HepG2 (cell line): ENCODE data around the gene RGS19. TPM values are rescaled to one million over a fixed set of nuclear protein-coding genes. Genes with fewer than 3 reads are reported as not detected.

ENCODE experiments used
- FOXP1 ChIP-seq, 2 experiments: fragments of 450-650 bp in 1 of 2; IDR thresholded peaks; 2 replicates each; pipeline ENCODE4 v1.6.1; 2017 to 2018; ENCODE audit warnings: antibody characterized with exemption in 1 of 2
- GLMP ChIP-seq: sonication (generic); formaldehyde crosslinking; IDR thresholded peaks from 2 replicates; pipeline ENCODE4 v1.9.0; 2021; ENCODE audit warnings: missing genetic modification reagents, mild to moderate bottlenecking, borderline replicate concordance
- HMGXB3 ChIP-seq: sonication (generic); formaldehyde crosslinking; IDR thresholded peaks from 2 replicates; pipeline ENCODE4 v1.4.0; 2020; ENCODE audit warnings: missing genetic modification reagents, borderline replicate concordance
- MIER2 ChIP-seq: IDR thresholded peaks from 2 replicates; pipeline ENCODE4 v1.6.1; 2016; ENCODE audit warnings: missing biosample characterization, missing genetic modification reagents
- MZF1 ChIP-seq: sonication (generic); formaldehyde crosslinking; IDR thresholded peaks from 2 replicates; pipeline ENCODE4 v1.8.1; 2023; ENCODE audit warnings: mild to moderate bottlenecking, missing genetic modification reagents, borderline replicate concordance
- NFATC3 ChIP-seq: sonication (generic); formaldehyde crosslinking; IDR thresholded peaks from 2 replicates; pipeline ENCODE4 v1.5.1; 2020; ENCODE audit warnings: mild to moderate bottlenecking, missing genetic modification reagents
- PAF1 ChIP-seq: IDR thresholded peaks from 2 replicates; pipeline ENCODE4 v1.6.1; 2016; ENCODE audit warnings: missing genetic modification reagents, missing compliant biosample characterization
- POGZ ChIP-seq: sonication (generic); formaldehyde crosslinking; IDR thresholded peaks from 2 replicates; pipeline ENCODE4 v1.4.0; 2020; ENCODE audit warnings: mild to moderate bottlenecking, missing genetic modification reagents
- ZFYVE20 ChIP-seq: sonication (generic); formaldehyde crosslinking; IDR thresholded peaks from 2 replicates; pipeline ENCODE4 v1.8.0; 2023; ENCODE audit warnings: low read depth, mild to moderate bottlenecking, moderate library complexity, missing genetic modification reagents, borderline replicate concordance
- ZNF382 ChIP-seq: sonication (generic); formaldehyde crosslinking; IDR thresholded peaks from 2 replicates; pipeline ENCODE4 v1.5.0; 2020; ENCODE audit warnings: missing genetic modification reagents, mild to moderate bottlenecking, borderline replicate concordance
- ZNF414 ChIP-seq: sonication (generic); formaldehyde crosslinking; IDR thresholded peaks from 2 replicates; pipeline ENCODE4 v1.5.0; 2020; ENCODE audit warnings: missing genetic modification reagents
- ZNF496 ChIP-seq: sonication (generic); formaldehyde crosslinking; IDR thresholded peaks from 2 replicates; pipeline ENCODE4 v1.8.1; 2023; ENCODE audit warnings: mild to moderate bottlenecking, moderate library complexity, missing genetic modification reagents; ENCODE audit not compliant: insufficient replicate concordance
- ZNF512 ChIP-seq: sonication (generic); formaldehyde crosslinking; IDR thresholded peaks from 2 replicates; pipeline ENCODE4 v1.4.0; 2020; ENCODE audit warnings: mild to moderate bottlenecking, missing genetic modification reagents
- ZNF703 ChIP-seq: sonication (generic); formaldehyde crosslinking; IDR thresholded peaks from 2 replicates; pipeline ENCODE4 v1.5.1; 2020; ENCODE audit warnings: missing genetic modification reagents, mild to moderate bottlenecking, moderate library complexity, borderline replicate concordance
- ZNF770 ChIP-seq: sonication (generic); formaldehyde crosslinking; IDR thresholded peaks from 2 replicates; pipeline ENCODE4 v1.5.0; 2020; ENCODE audit warnings: mild to moderate bottlenecking, missing genetic modification reagents
- ZNF83 ChIP-seq: sonication (generic); formaldehyde crosslinking; IDR thresholded peaks from 2 replicates; pipeline ENCODE4 v1.4.0; 2020; ENCODE audit warnings: missing genetic modification reagents, mild to moderate bottlenecking, borderline replicate concordance
- ZSCAN22 ChIP-seq: sonication (generic); formaldehyde crosslinking; IDR thresholded peaks from 2 replicates; pipeline ENCODE4 v1.4.0; 2020; ENCODE audit warnings: mild to moderate bottlenecking, missing genetic modification reagents
- ZSCAN29 ChIP-seq: sonication (generic); formaldehyde crosslinking; conservative IDR thresholded peaks from 2 replicates; pipeline ENCODE4 v1.4.0; 2020; ENCODE audit warnings: mild to moderate bottlenecking, missing genetic modification reagents
- polyA plus RNA-seq, 8 experiments: library from polyadenylated mRNA; depleted of rRNA in 3 of 8; stranded (reverse) in 7 of 8; unstranded in 1 of 8; fragments of >200 nt; fragmentation: Illumina TruSeq in 4 of 8; extraction: Trizol in 4 of 8; gene quantifications; 2 replicates each; pipeline versions ENCODE4 v1.2.1 to v1.2.3, GENCODE V29; 2011 to 2016; ENCODE audit warnings: low read depth in 4 of 8, missing spikeins in 1 of 8, mixed read lengths in 1 of 8; ENCODE audit not compliant: insufficient read depth in 1 of 8
- total RNA-seq, 5 experiments: library from RNA; depleted of rRNA; stranded (reverse); fragments of >200 nt; fragmentation: Illumina TruSeq; extraction: Trizol; gene quantifications; 2 replicates each; pipeline ENCODE4 v1.2.3, GENCODE V29; 2016; ENCODE audit warnings: low read depth in 1 of 5

The RGS19 gene
- total and polyA plus RNA-seq, 2 of the 13 experiments (the other 11 are each of a cell fraction or from before 2014, with no cell fraction given) = 10.7 to 11.9 TPM

GRCh38 chr20:64050261-64051032 is 28.9 kb downstream of the RGS19 start (continued):
- TF ChIP-seq HMGXB3 (peak; percentile 37; the same call in 1 of the 2 replicates), ZNF512 (CRISPR knock-in tag) (no peak), FOXP1 (IDR thresholded peaks at IDR 0.05) (no peak), FOXP1 (CRISPR knock-in tag; IDR thresholded peaks at IDR 0.05) (no peak), NFATC3 (CRISPR knock-in tag) (no peak), PAF1 (CRISPR knock-in tag) (no peak), ZNF703 (CRISPR knock-in tag) (no peak), ZNF83 (CRISPR knock-in tag) (0 out of 2 replicates have a peak, but pooled peaks have one; percentile 32), MIER2 (CRISPR knock-in tag) (peak; percentile 49; the same call in 1 of the 2 replicates), ZNF382 (CRISPR knock-in tag) (no peak), ZNF414 (CRISPR knock-in tag) (no peak), GLMP (CRISPR knock-in tag) (no peak), ZSCAN29 (peak; percentile 55; the same call in 1 of the 2 replicates), POGZ (CRISPR knock-in tag) (no peak; the same call in 1 of the 2 replicates), MZF1 (CRISPR knock-in tag) (peak; percentile 85), ZSCAN22 (CRISPR knock-in tag) (no peak), ZNF496 (CRISPR knock-in tag) (no peak), ZFYVE20 (CRISPR knock-in tag) (no peak), ZNF770 (CRISPR knock-in tag) (peak; percentile 68; the same call in 1 of the 2 replicates)
